ENCODE data around the gene NAV2.

GRCh38 chr11:20070459-20070858, 357.8 kb downstream of the NAV2 start:
- no peak for TF ChIP-seq POLR2A (IDR thresholded peaks at IDR 0.05; ENCODE audit: low read length)
- no peak for TF ChIP-seq GATA1 (IDR thresholded peaks at IDR 0.05; ENCODE audit: low read depth, low read length)

Data from erythroblast (primary cell).